Activated naive CD4-positive, alpha-beta T cell treated with anti-CD3 and anti-CD28 coated beads, Interleukin-2, amount 50 U/mL, for 24 hours (primary cell): ENCODE data around the gene LILRB3.
A peak's percentile ranks its signal among the peaks of the same experiment; 100 is the strongest.
"Not testable (repeated sequence)": the region's sequence is repeated elsewhere in the genome, so short reads cannot be mapped to it uniquely, and the experiment has no call there.

ENCODE experiments used
- H3K27ac Mint-ChIP-seq: one replicate; pipeline ENCODE4 v1.8.0; 2021; ENCODE audit warnings: mild to moderate bottlenecking, mixed read lengths
- H3K27me3 Mint-ChIP-seq: one replicate; pipeline ENCODE4 v1.8.0; 2021; ENCODE audit warnings: mixed read lengths
- H3K36me3 Mint-ChIP-seq: one replicate; pipeline ENCODE4 v1.8.0; 2021; ENCODE audit warnings: mixed read lengths
- H3K4me1 Mint-ChIP-seq: one replicate; pipeline ENCODE4 v1.8.0; 2021; ENCODE audit warnings: mixed read lengths
- H3K4me3 Mint-ChIP-seq: one replicate; pipeline ENCODE4 v1.8.0; 2021; ENCODE audit warnings: mild to moderate bottlenecking, mixed read lengths
- H3K9me3 Mint-ChIP-seq: one replicate; pipeline ENCODE4 v1.8.0; 2021; ENCODE audit warnings: mixed read lengths

Gene LILRB3

DNA sequence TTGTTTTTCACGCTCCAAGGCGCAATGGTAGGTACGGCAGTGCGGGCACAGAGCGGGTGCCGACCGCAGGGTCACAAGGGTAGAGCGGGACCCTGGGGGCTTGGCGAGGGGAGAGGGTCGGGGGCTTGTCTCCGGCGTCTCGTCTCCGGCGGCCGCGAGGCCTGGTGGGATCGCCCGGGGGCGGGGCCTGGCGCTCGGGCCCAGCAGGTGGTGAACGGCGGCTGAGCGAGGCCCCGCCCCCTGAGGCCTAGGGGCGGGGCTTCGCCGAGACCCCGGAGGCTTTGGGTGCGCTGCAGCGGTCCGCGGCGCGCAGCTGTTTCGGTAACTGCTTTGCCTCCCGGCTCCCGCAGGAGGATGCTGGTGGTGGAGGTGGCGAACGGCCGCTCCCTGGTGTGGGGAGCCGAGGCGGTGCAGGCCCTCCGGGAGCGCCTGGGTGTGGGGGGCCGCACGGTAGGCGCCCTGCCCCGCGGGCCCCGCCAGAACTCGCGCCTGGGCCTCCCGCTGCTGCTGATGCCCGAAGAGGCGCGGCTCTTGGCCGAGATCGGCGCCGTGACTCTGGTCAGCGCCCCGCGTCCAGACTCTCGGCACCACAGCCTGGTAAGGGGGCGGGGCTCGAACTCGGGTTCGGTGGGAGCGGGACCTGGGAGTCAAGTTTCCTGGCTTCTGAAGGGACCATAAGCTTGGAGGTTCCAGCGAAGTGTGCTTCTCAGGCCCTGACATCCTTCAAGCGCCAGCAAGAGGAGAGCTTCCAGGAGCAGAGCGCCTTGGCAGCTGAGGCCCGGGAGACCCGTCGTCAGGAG, 31.6 kb downstream of the LILRB3 start, which contains the start of gene TSEN34:
TSEN34 (plus strand) TSS at position 298 of the 800 bp plus-strand sequence; CDS start at position 355, 57 bp downstream.
- peak within 1 kb of the TSS; percentile 97 for H3K4me3 Mint-ChIP-seq
- peak within 1 kb of the TSS; percentile 100 for H3K27ac Mint-ChIP-seq
- peaks cover 38% of the 10 kb centered on the region for H3K4me1 Mint-ChIP-seq
- H3K27me3 Mint-ChIP-seq: no peaks in the 10 kb centered on the region
- no peaks in the 10 kb centered on the region for H3K9me3 Mint-ChIP-seq
- H3K36me3 Mint-ChIP-seq: peaks cover 5% of the 10 kb centered on the region

- H3K27me3 Mint-ChIP-seq: no peaks in the 10 kb centered on the region
- peaks cover 3% of the 10 kb centered on the region for H3K36me3 Mint-ChIP-seq
- H3K27ac Mint-ChIP-seq: peak overlapping the region; percentile 100
- peak overlapping the region; percentile 97 for H3K4me3 Mint-ChIP-seq
- no peaks in the 10 kb centered on the region for H3K9me3 Mint-ChIP-seq
- H3K4me1 Mint-ChIP-seq: peaks cover 38% of the 10 kb centered on the region
Measured at GRCh38 chr19:54190503-54191010, 32.2 kb downstream of the LILRB3 start.

- H3K27me3 Mint-ChIP-seq: no peaks in the 10 kb centered on the region
- peak overlapping the region; percentile 97 for H3K4me3 Mint-ChIP-seq
- H3K27ac Mint-ChIP-seq: peak overlapping the region; percentile 100
- H3K36me3 Mint-ChIP-seq: no peaks in the 10 kb centered on the region
- H3K9me3 Mint-ChIP-seq: no peaks in the 10 kb centered on the region
- H3K4me1 Mint-ChIP-seq: peaks cover 38% of the 10 kb centered on the region
Measured at GRCh38 chr19:54189735-54190502, 32.9 kb downstream of the LILRB3 start.

DNA sequence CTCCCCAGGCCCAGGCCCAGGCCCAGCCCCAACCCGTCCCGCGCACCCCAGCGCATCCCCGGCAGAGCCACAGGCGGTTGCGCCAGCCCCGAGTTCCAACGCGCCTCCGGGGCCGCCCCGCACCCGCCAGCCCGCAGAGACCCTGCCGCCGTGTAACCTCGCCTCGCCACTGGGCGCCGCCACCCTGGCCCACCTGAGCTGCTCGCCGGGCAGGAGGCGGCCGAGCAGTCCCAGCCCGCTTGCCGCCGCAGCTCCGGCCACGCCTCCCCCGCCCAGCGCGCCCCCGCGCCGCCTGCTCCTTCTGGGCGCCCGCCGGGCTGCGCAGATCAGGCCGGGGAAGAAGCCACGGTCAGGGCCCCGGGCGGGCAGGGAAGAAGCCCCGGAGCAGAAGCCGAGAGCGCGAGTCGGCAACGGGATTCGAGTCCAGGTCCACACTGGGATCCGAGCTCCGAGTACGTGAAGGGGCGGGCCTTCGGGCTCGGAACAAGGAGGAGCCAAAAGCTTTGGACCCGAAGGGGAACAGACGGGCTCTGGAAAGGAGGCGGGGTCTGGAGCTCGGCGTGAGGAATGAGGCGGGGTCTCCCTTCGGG, 33.6 kb downstream of the LILRB3 start, which contains the start of gene MBOAT7:
MBOAT7 (minus strand) TSS at position 436 of the 590 bp plus-strand sequence. CDS start 1,072 bp downstream, outside the sequence.
- H3K4me3 Mint-ChIP-seq: peak within 1 kb of the TSS; percentile 97
- H3K27me3 Mint-ChIP-seq: no peaks in the 10 kb centered on the region
- no peaks in the 10 kb centered on the region for H3K9me3 Mint-ChIP-seq
- H3K36me3 Mint-ChIP-seq: no peaks in the 10 kb centered on the region
- H3K27ac Mint-ChIP-seq: peak within 1 kb of the TSS; percentile 100
- H3K4me1 Mint-ChIP-seq: peaks cover 38% of the 10 kb centered on the region

DNA sequence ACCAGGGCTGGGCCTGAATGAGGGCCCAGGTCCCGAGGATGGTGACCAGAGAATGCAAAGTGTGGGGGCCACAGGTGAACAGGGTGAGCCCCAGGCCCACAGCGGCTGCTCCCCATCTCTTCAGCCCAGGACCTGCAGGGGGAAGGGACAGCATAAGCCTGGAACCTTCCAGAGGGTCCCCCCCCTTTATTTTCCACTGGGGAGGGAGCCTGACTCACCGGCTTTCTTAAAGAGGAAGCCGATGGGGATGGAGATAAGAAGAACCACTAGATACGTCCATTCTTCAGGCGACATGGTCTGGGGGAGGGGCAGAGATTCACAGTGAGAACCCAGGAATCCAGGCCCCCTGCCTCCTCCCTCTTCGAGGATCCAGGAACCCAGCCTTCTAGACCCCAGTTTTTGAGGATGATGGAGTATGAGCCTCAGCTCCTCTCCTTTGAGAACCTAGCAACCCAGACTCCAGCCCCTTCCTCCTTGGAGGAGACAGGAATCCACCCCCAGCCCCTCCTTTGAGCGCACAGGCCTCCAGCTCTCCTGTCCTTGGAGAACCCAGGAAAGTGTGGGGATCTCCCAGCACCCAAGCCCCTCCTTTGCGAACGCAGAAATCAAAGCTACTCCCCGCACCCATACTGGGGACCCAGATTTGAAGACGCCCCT, 34.5 kb downstream of the LILRB3 start:
- Mint-ChIP-seq H3K27ac (peak overlapping the region; percentile 74), H3K4me1 (peaks cover 33% of the 10 kb centered on the region), H3K4me3 (peak overlapping the region; percentile 89), H3K27me3 (no peaks in the 10 kb centered on the region), H3K36me3 (no peaks in the 10 kb centered on the region), H3K9me3 (no peaks in the 10 kb centered on the region)

DNA sequence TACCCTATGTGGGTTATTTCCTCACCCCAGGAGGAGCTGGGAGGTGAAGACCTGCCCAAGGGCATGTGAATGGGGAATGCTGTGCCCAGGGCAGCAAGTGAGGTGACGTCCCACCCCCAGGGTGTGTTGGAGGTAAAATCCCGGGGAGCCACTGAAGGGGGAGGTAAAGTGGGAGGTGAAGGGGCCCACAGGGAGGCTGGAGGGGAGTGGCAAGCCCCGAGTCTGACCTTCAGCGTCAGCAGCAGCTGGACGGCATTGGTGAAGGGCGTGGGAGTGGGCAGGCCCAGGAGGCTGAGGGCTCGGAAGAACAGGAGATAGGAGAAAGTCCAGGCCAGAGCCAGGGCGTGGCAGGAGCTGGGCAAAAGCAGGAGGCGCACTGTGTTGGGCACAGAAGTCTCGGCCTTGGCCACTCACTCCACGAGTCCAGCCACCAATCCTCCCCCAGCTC, 35.8 kb downstream of the LILRB3 start:
- H3K36me3 Mint-ChIP-seq: no peaks in the 10 kb centered on the region
- no peaks in the 10 kb centered on the region for H3K9me3 Mint-ChIP-seq

DNA sequence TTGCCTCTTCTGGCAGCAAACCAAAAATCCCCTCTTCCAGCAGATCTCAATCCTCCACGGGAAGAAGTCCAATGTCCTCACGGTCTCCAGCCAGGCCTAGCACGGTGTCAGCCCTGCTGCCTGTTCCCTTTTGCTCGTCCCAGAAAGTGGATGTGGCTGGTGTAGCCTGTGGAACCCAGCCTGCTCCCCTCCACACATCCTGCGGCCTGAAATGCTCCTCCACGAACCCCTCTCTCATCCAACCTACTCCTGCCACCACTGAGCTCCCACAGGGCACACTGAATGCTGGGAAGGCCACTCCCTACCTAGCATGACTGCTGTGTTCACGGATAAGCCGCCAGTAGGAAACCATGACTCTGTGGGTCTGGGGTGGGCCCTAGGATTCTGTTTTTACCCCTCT, 36.5 kb downstream of the LILRB3 start:
- H3K36me3 Mint-ChIP-seq: no peaks in the 10 kb centered on the region
- H3K27me3 Mint-ChIP-seq: no peaks in the 10 kb centered on the region
- no peaks in the 10 kb centered on the region for H3K9me3 Mint-ChIP-seq
- no peak overlapping the region for H3K27ac Mint-ChIP-seq
- H3K4me1 Mint-ChIP-seq: peaks cover 16% of the 10 kb centered on the region
- no peak overlapping the region for H3K4me3 Mint-ChIP-seq

More for the DNA sequence above, 35.8 kb downstream of the LILRB3 start:
- no peaks in the 10 kb centered on the region for H3K27me3 Mint-ChIP-seq
- peak overlapping the region; percentile 89 for H3K4me3 Mint-ChIP-seq
- peaks cover 21% of the 10 kb centered on the region for H3K4me1 Mint-ChIP-seq
- peak overlapping the region; percentile 38 for H3K27ac Mint-ChIP-seq

DNA sequence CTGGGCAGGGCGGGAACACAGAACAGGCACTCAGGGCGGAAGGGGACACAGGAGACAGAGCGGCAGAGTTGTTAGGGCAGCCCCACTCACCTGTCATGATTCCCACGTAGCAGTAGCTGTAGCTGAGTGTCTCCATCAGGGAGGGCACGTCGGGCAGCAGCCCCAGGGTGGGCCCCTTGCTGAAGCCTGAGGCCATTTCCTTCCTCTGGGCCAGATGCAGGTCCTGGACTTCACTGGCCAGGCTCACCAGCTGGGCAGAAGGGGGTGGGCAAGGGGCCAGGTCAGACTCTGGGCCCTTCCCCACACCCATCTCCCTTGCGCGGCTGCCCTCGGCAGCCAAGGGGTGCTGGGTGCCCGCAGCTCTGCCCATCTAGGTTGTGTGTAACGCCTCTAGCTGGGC, 39.4 kb downstream of the LILRB3 start:
- no peaks in the 10 kb centered on the region for H3K36me3 Mint-ChIP-seq
- no peaks in the 10 kb centered on the region for H3K27me3 Mint-ChIP-seq
- H3K9me3 Mint-ChIP-seq: no peaks in the 10 kb centered on the region
- no peak overlapping the region for H3K4me3 Mint-ChIP-seq
- H3K4me1 Mint-ChIP-seq: peaks cover 12% of the 10 kb centered on the region
- no peak overlapping the region for H3K27ac Mint-ChIP-seq

DNA sequence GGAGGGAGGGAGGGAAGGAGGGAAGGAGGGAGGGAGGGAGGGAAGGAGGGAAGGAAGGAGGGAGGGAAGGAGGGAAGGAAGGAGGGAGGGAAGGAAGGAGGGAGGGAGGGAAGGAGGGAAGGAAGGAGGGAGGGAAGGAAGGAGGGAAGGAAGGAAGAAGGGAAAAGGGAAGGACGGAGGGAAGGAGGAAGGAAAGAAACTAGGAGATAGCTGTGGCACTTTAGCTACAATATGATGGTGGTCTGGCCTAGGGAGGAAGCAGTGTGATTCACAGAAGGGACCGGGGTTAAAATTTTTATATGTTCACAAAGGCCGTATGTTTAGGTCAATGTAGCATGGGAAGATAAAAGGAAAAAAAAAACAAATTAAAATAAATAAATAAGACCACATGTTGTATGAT, 40.9 kb downstream of the LILRB3 start:
- H3K27ac Mint-ChIP-seq, H3K4me1 Mint-ChIP-seq, H3K27me3 Mint-ChIP-seq, H3K9me3 Mint-ChIP-seq, H3K4me3 Mint-ChIP-seq, H3K36me3 Mint-ChIP-seq: not testable (repeated sequence)

- Mint-ChIP-seq H3K9me3 (no peaks in the 10 kb centered on the region), H3K27ac (no peak overlapping the region), H3K36me3 (peaks cover 3% of the 10 kb centered on the region), H3K4me3 (no peak overlapping the region), H3K27me3 (no peaks in the 10 kb centered on the region), H3K4me1 (no peaks in the 10 kb centered on the region)
Measured at GRCh38 chr19:54180691-54181091, 42.1 kb downstream of the LILRB3 start.

GRCh38 chr19:54179921-54180461, 42.8 kb downstream of the LILRB3 start:
- H3K4me1 Mint-ChIP-seq: no peaks in the 10 kb centered on the region
- no peak overlapping the region for H3K4me3 Mint-ChIP-seq

DNA sequence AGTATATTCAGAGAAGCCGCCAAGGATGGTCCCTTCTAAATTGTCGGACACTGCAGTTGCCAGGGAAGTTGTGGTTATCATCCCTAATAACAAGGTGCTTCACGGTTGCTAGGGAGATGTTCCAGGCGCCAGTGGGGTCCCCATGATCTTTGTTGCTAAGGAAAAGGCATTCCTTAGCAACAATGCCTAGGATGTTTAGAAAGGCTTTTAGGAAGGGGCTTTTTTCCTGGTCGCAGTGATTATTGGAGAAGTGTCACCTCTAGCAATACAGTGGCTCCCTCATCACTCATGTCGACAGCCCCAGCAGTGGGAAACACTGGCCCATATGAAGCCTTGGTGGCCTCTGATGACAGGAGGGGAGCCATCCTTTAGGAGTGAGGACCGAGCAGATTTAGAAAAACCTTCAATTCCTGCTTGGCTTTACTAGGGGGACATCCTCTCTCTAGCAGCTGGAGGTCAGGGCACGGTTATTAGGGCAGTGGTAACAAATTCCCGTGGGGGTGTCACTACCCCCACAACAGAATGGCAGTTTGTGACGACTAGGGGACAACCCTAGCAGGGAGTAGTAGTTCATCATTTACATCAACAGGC, 43.5 kb downstream of the LILRB3 start:
- H3K4me1 Mint-ChIP-seq: no peaks in the 10 kb centered on the region
- H3K9me3 Mint-ChIP-seq: no peaks in the 10 kb centered on the region
- no peak overlapping the region for H3K4me3 Mint-ChIP-seq
- peaks cover 4% of the 10 kb centered on the region for H3K36me3 Mint-ChIP-seq
- H3K27me3 Mint-ChIP-seq: no peaks in the 10 kb centered on the region
- H3K27ac Mint-ChIP-seq: no peak overlapping the region

More at GRCh38 chr19:54179921-54180461, 42.8 kb downstream of the LILRB3 start:
- no peaks in the 10 kb centered on the region for H3K9me3 Mint-ChIP-seq
- H3K36me3 Mint-ChIP-seq: peaks cover 4% of the 10 kb centered on the region
- H3K27ac Mint-ChIP-seq: no peak overlapping the region
- H3K27me3 Mint-ChIP-seq: no peaks in the 10 kb centered on the region

- no peak overlapping the region for H3K27ac Mint-ChIP-seq
- no peaks in the 10 kb centered on the region for H3K4me1 Mint-ChIP-seq
- no peak overlapping the region for H3K4me3 Mint-ChIP-seq
- H3K36me3 Mint-ChIP-seq: peaks cover 4% of the 10 kb centered on the region
- no peaks in the 10 kb centered on the region for H3K9me3 Mint-ChIP-seq
- no peaks in the 10 kb centered on the region for H3K27me3 Mint-ChIP-seq
Measured at GRCh38 chr19:54178581-54179261, 44.1 kb downstream of the LILRB3 start.
